HG03565 (cell line): ENCODE data around the gene DAP.
"Not testable (repeated sequence)": the region's sequence is repeated elsewhere in the genome, so short reads cannot be mapped to it uniquely, and the experiment has no call there.

Source experiments
- ATAC-seq: cut with Tn5 transposase; IDR thresholded peaks from one replicate; pipeline ENCODE4 v1.9.1; 2021; ENCODE audit warnings: mild to moderate bottlenecking, moderate library complexity; ENCODE audit not compliant: unreplicated experiment

Gene DAP

GRCh38 chr5:10674582-10674981 lies 86.5 kb downstream of the DAP start:
- no peak for ATAC-seq

GRCh38 chr5:10674096-10674495 lies 86.9 kb downstream of the DAP start:
- no peak for ATAC-seq

GRCh38 chr5:10673407-10673806 lies 87.6 kb downstream of the DAP start:
- ATAC-seq = no peak

GRCh38 chr5:10673017-10673389 lies 88.0 kb downstream of the DAP start:
- no peak for ATAC-seq

- ATAC-seq = no peak
Measured at GRCh38 chr5:10672146-10673016, 88.7 kb downstream of the DAP start.

- ATAC-seq = no peak
Measured at GRCh38 chr5:10671041-10672008, 89.7 kb downstream of the DAP start.

- no peak for ATAC-seq
Measured at GRCh38 chr5:10669983-10670382, 91.1 kb downstream of the DAP start.

- ATAC-seq = no peak
Measured at GRCh38 chr5:10668697-10669096, 92.3 kb downstream of the DAP start.

GRCh38 chr5:10667431-10668057 lies 93.5 kb downstream of the DAP start:
- ATAC-seq = no peak

GRCh38 chr5:10666531-10667299 lies 94.3 kb downstream of the DAP start:
- no peak for ATAC-seq

- no peak for ATAC-seq
Measured at GRCh38 chr5:10665799-10666198, 95.2 kb downstream of the DAP start.

- ATAC-seq = not testable (repeated sequence)
Measured at GRCh38 chr5:10664180-10664769, 96.8 kb downstream of the DAP start.

- no peak for ATAC-seq
Measured at GRCh38 chr5:10663489-10664179, 97.4 kb downstream of the DAP start.

- ATAC-seq = no peak
Measured at GRCh38 chr5:10662661-10663488, 98.2 kb downstream of the DAP start.

- ATAC-seq = no peak
Measured at GRCh38 chr5:10662083-10662482, 99.0 kb downstream of the DAP start.

- ATAC-seq = no peak
Measured at GRCh38 chr5:10661401-10661800, 99.6 kb downstream of the DAP start.

GRCh38 chr5:10660720-10661387 lies 100.2 kb downstream of the DAP start:
- ATAC-seq = no peak

GRCh38 chr5:10660135-10660534 lies 100.9 kb downstream of the DAP start:
- ATAC-seq = no peak
